ENCODE measurements around the gene CDH2. TPM values are rescaled to one million over a fixed set of nuclear protein-coding genes. Genes with fewer than 3 reads are reported as not detected.

Gene CDH2
- total and polyA plus RNA-seq, 10 donors: 0.96 to 40.2 (median 24.6) TPM

- Histone ChIP-seq H3K4me3 (no peak overlapping the region), H3K27me3 (replicated peaks in 1 of 7) (no peaks in the 10 kb centered on the region), H3K36me3 (no peaks in the 10 kb centered on the region), H3K9me3 (no peaks in the 10 kb centered on the region), H3K4me1 (no peaks in the 10 kb centered on the region), H3K27ac (no peak overlapping the region)
- intact Hi-C loops (cut with DNase I; ENCODE audit: low total_unique reads): no loop called here
- TF ChIP-seq POLR2A (IDR thresholded peaks at IDR 0.05) (no peak), POLR2AphosphoS5 (IDR thresholded peaks at IDR 0.05) (no peak), CTCF (IDR thresholded peaks at IDR 0.05 in 8 of 11, conservative IDR thresholded peaks at IDR 0.05 in 3 of 11) (no peak)
- DNase-seq: no peak
- 10 to 24% (median 21%) methylated on average over 1 of the region's 1 CpG for WGBS, 5 donors
Measured at GRCh38 chr18:28204154-28204553, 27.2 kb upstream of the CDH2 start.

- 61 to 88% (median 82%) methylated on average over 4 of the region's 4 CpGs for WGBS, 5 donors
- H3K4me1 ChIP-seq: no peaks in the 10 kb centered on the region
- H3K9me3 ChIP-seq: no peaks in the 10 kb centered on the region
- intact Hi-C loops (cut with DNase I; ENCODE audit: low total_unique reads): no loop called here
- TF ChIP-seq CTCF (IDR thresholded peaks at IDR 0.05 in 8 of 11, conservative IDR thresholded peaks at IDR 0.05 in 3 of 11): no peak
- no peak for TF ChIP-seq POLR2A (IDR thresholded peaks at IDR 0.05)
- TF ChIP-seq POLR2AphosphoS5 (IDR thresholded peaks at IDR 0.05): no peak
- no peaks in the 10 kb centered on the region for H3K36me3 ChIP-seq
- H3K27ac ChIP-seq: no peak overlapping the region
- no peak overlapping the region for H3K4me3 ChIP-seq
- H3K27me3 ChIP-seq (replicated peaks in 1 of 7): no peaks in the 10 kb centered on the region
- no peak for DNase-seq
Measured at GRCh38 chr18:28201056-28201455, 24.1 kb upstream of the CDH2 start.

GRCh38 chr18:28198620-28199019 is 21.7 kb upstream of the CDH2 start:
- Histone ChIP-seq H3K27me3 (replicated peaks in 1 of 7) (no peaks in the 10 kb centered on the region), H3K4me1 (no peaks in the 10 kb centered on the region), H3K27ac (no peak overlapping the region), H3K9me3 (no peaks in the 10 kb centered on the region), H3K36me3 (no peaks in the 10 kb centered on the region), H3K4me3 (no peak overlapping the region)
- WGBS, 5 donors: 83 to 96% (median 88%) methylated on average over 5 of the region's 5 CpGs
- TF ChIP-seq CTCF (IDR thresholded peaks at IDR 0.05 in 8 of 11, conservative IDR thresholded peaks at IDR 0.05 in 3 of 11) (no peak), POLR2A (IDR thresholded peaks at IDR 0.05) (no peak), POLR2AphosphoS5 (IDR thresholded peaks at IDR 0.05) (no peak)
- intact Hi-C loops (cut with DNase I; ENCODE audit: low total_unique reads): no loop called here
- no peak for DNase-seq

- Histone ChIP-seq H3K9me3 (no peaks in the 10 kb centered on the region), H3K4me3 (no peak overlapping the region), H3K36me3 (no peaks in the 10 kb centered on the region), H3K27ac (no peak overlapping the region), H3K27me3 (replicated peaks in 1 of 7) (no peaks in the 10 kb centered on the region), H3K4me1 (no peaks in the 10 kb centered on the region)
- intact Hi-C loops (cut with DNase I; ENCODE audit: low total_unique reads): no loop called here
- TF ChIP-seq POLR2A (IDR thresholded peaks at IDR 0.05): no peak
- no peak for TF ChIP-seq CTCF (IDR thresholded peaks at IDR 0.05 in 8 of 11, conservative IDR thresholded peaks at IDR 0.05 in 3 of 11)
- no peak for TF ChIP-seq POLR2AphosphoS5 (IDR thresholded peaks at IDR 0.05)
- no peak for DNase-seq
- 86 to 90% (median 88%) methylated on average over 6 of the region's 6 CpGs for WGBS, 5 donors
Measured at GRCh38 chr18:28193177-28193778, 16.3 kb upstream of the CDH2 start.
